PC-3 (cell line): ENCODE data around the gene PBRM1.

Source experiments
- CTCF ChIP-seq: fragments of 300-600 bp; sonication (generic); conservative IDR thresholded peaks from 2 replicates; pipeline ENCODE4 v1.5.1; 2017; ENCODE audit warnings: antibody characterized with exemption, low read depth, mild to moderate bottlenecking, low read length
- EZH2 ChIP-seq: fragments of 300-600 bp; sonication (generic); IDR thresholded peaks from one replicate; pipeline ENCODE4 v1.6.1; 2017; ENCODE audit warnings: antibody characterized with exemption, mild to moderate bottlenecking, low read length; ENCODE audit not compliant: unreplicated experiment

GRCh38 chr3:52733256-52733891 lies 47.7 kb upstream of the PBRM1 start:
- TF ChIP-seq CTCF (no peak), EZH2 (no peak)
